SK-N-SH (cell line): Measurements from ENCODE around the gene RAB5B. TPM values are rescaled to one million over a fixed set of nuclear protein-coding genes. Genes with fewer than 3 reads are reported as not detected.

Experiments
- CTCF ChIA-PET: fragments of 300-600, 350-600 bp; formaldehyde crosslinking; extraction: SDS; loops from one replicate; lab custom pipeline; 2021; lab: Yijun Ruan, JAX
- POLR2A ChIA-PET: fragments of 350-600 bp; sonication (Branson Sonifier 250); formaldehyde crosslinking; extraction: SDS; loops from one replicate; lab custom pipeline; 2020; ENCODE audit warnings: antibody characterized with exemption, inconsistent platforms; lab: Yijun Ruan, JAX
- DNase-seq: peaks from one replicate; pipeline ENCODE4 v3.0.0; 2012
- H2AFZ ChIP-seq: fragments of 200-600 bp; sonication (generic); 2 replicates; pipeline ENCODE4 v1.8.1; 2016; ENCODE audit warnings: antibody characterized with exemption, mild to moderate bottlenecking, low read depth
- H3F3A ChIP-seq: fragments of 200-600 bp; sonication (generic); replicated peaks from 2 replicates; pipeline ENCODE3; 2016; ENCODE audit warnings: antibody characterized with exemption, mild to moderate bottlenecking; ENCODE audit not compliant: insufficient read depth
- H3K27ac ChIP-seq, 2 experiments: fragments of 200-500 bp in 1 of 2; fragments of 200-600 bp in 1 of 2; sonication (Bioruptor generic) in 1 of 2; sonication (generic), shearing (Covaris generic) in 1 of 2; 2 replicates each; pipeline versions ENCODE4 v1.5.1 to v1.6.1; 2014 to 2016; ENCODE audit warnings: low read depth in 2 of 2, inconsistent platforms in 1 of 2, low read length in 1 of 2, mild to moderate bottlenecking in 1 of 2, mixed read lengths in 1 of 2
- H3K27me3 ChIP-seq: fragments of 200-600 bp; sonication (generic), shearing (Covaris generic); 2 replicates; pipeline ENCODE4 v1.6.1; 2016; ENCODE audit warnings: mixed run types; ENCODE audit not compliant: insufficient read depth
- H3K36me3 ChIP-seq, 2 experiments: fragments of 200-500 bp in 1 of 2; fragments of 200-600 bp in 1 of 2; sonication (Bioruptor generic) in 1 of 2; sonication (generic) in 1 of 2; replicated peaks in 1 of 2; 2 replicates each; pipeline versions ENCODE3 to v1.5.1; 2014 to 2016; ENCODE audit warnings: low read length in 1 of 2, mild to moderate bottlenecking in 1 of 2; ENCODE audit not compliant: insufficient read depth in 2 of 2, control insufficient read depth in 1 of 2
- H3K4me1 ChIP-seq, 2 experiments: fragments of 200-500 bp in 1 of 2; fragments of 200-600 bp in 1 of 2; sonication (Bioruptor generic) in 1 of 2; sonication (generic), shearing (Covaris generic) in 1 of 2; 2 replicates each; pipeline versions ENCODE4 v1.5.1 to v1.6.1; 2014 to 2016; ENCODE audit warnings: low read depth in 1 of 2, low read length in 1 of 2, mixed run types in 1 of 2; ENCODE audit not compliant: insufficient read depth in 2 of 2, control insufficient read depth in 1 of 2
- H3K4me2 ChIP-seq: fragments of 200-600 bp; sonication (generic), shearing (Covaris generic); 2 replicates; pipeline ENCODE4 v1.6.1; 2017; ENCODE audit warnings: mixed run types
- H3K4me3 ChIP-seq, 2 experiments: fragments of 200-500 bp in 1 of 2; fragments of 200-600 bp in 1 of 2; sonication (Bioruptor generic) in 1 of 2; sonication (generic), shearing (Covaris generic) in 1 of 2; 2 replicates each; pipeline versions ENCODE4 v1.5.1 to v1.8.1; 2014 to 2016; ENCODE audit warnings: low read depth in 2 of 2, inconsistent platforms in 1 of 2, low read length in 1 of 2, mild to moderate bottlenecking in 1 of 2, mixed read lengths in 1 of 2, moderate library complexity in 1 of 2
- H3K79me2 ChIP-seq: fragments of 200-600 bp; sonication (generic); 2 replicates; pipeline ENCODE4 v1.8.1; 2017; ENCODE audit warnings: mild to moderate bottlenecking; ENCODE audit not compliant: insufficient read depth
- H3K9ac ChIP-seq: fragments of 200-600 bp; sonication (generic); 2 replicates; pipeline ENCODE4 v1.6.1; 2017; ENCODE audit warnings: mixed run types
- H3K9me2 ChIP-seq: fragments of 200-600 bp; sonication (generic); 2 replicates; pipeline ENCODE4 v1.6.1; 2017; ENCODE audit warnings: mixed run types
- H3K9me3 ChIP-seq: fragments of 200-600 bp; sonication (generic); 2 replicates; pipeline ENCODE4 v1.6.1; 2017; ENCODE audit warnings: mixed run types, mild to moderate bottlenecking, moderate library complexity
- H4K20me1 ChIP-seq: fragments of 200-600 bp; sonication (generic); 2 replicates; pipeline ENCODE4 v1.6.1; 2017; ENCODE audit warnings: mild to moderate bottlenecking, mixed run types; ENCODE audit not compliant: insufficient read depth
- CHD2 ChIP-seq: fragments of 150-350 bp; IDR thresholded peaks from 2 replicates; pipeline ENCODE4 v1.6.1; 2018; ENCODE audit warnings: low read length; ENCODE audit not compliant: partially characterized antibody
- ELF1 ChIP-seq: IDR thresholded peaks from 2 replicates; pipeline ENCODE4 v1.4.0; 2012
- EP300 ChIP-seq, 2 experiments: IDR thresholded peaks; 2 replicates each; pipeline versions ENCODE4 v1.4.0 to v1.6.1; 2012; ENCODE audit warnings: borderline replicate concordance in 1 of 2, low read depth in 1 of 2, low read length in 1 of 2
- FOXJ3 ChIP-seq: sonication (generic); formaldehyde crosslinking; IDR thresholded peaks from 2 replicates; pipeline ENCODE4 v1.5.1; 2020; ENCODE audit warnings: mild to moderate bottlenecking, missing genetic modification reagents
- FOXM1 ChIP-seq: IDR thresholded peaks from 2 replicates; pipeline ENCODE4 v1.4.0; 2012; ENCODE audit warnings: low read depth, mild to moderate bottlenecking
- GABPA ChIP-seq: IDR thresholded peaks from 2 replicates; pipeline ENCODE4 v1.4.0; 2012; ENCODE audit warnings: low read depth, mild to moderate bottlenecking
- JUND ChIP-seq: IDR thresholded peaks from 2 replicates; pipeline ENCODE4 v1.4.0; 2012
- MEF2A ChIP-seq: IDR thresholded peaks from 2 replicates; pipeline ENCODE4 v1.4.0; 2012; ENCODE audit warnings: low read depth, borderline replicate concordance
- MXI1 ChIP-seq: IDR thresholded peaks from 2 replicates; pipeline ENCODE4 v1.6.1; 2012; ENCODE audit warnings: mild to moderate bottlenecking, low read depth, low read length, improper control_type of control experiment
- NFIC ChIP-seq: IDR thresholded peaks from 2 replicates; pipeline ENCODE4 v1.4.0; 2012; ENCODE audit warnings: borderline replicate concordance
- POLR2AphosphoS5 ChIP-seq: IDR thresholded peaks from 2 replicates; pipeline ENCODE4 v1.6.1; 2012; ENCODE audit warnings: low read depth, low read length
- RCOR1 ChIP-seq: fragments of 150-350 bp; IDR thresholded peaks from 2 replicates; pipeline ENCODE4 v1.6.1; 2017; ENCODE audit warnings: antibody characterized with exemption, low read length
- RFX5 ChIP-seq: IDR thresholded peaks from 2 replicates; pipeline ENCODE4 v1.6.1; 2012; ENCODE audit warnings: mild to moderate bottlenecking, improper control_type of control experiment, low read length
- RXRA ChIP-seq: IDR thresholded peaks from 2 replicates; pipeline ENCODE4 v1.4.0; 2012; ENCODE audit warnings: low read depth, mild to moderate bottlenecking, borderline replicate concordance
- SMC3 ChIP-seq: IDR thresholded peaks from 2 replicates; pipeline ENCODE4 v1.6.1; 2012; ENCODE audit warnings: low read depth, low read length, improper control_type of control experiment
- YY1 ChIP-seq: IDR thresholded peaks from 2 replicates; pipeline ENCODE4 v1.4.0; 2012; ENCODE audit warnings: low read depth, mild to moderate bottlenecking
- WGBS: methylation state at CpG from one replicate; pipeline ENCODE4 v1.1.6; 2017; ENCODE audit warnings: low lambda C conversion rate; 5-methylcytosine and 5-hydroxymethylcytosine counted together
- polyA plus RNA-seq, 3 experiments: library from polyadenylated mRNA; depleted of rRNA; stranded (reverse); fragments of >200 nt; gene quantifications; 2 replicates each; pipeline ENCODE4 v1.2.3, GENCODE V29; 2012
- TF ChIP-seq, protein P1 (sequence below): fragments of 150-350 bp; IDR thresholded peaks from 2 replicates; pipeline ENCODE4 v1.6.1; 2016; ENCODE audit warnings: mild to moderate bottlenecking, low read depth, low read length
- TF ChIP-seq, protein P2 (sequence below): fragments of 200-600 bp; sonication (generic); IDR thresholded peaks from 2 replicates; pipeline ENCODE4 v1.6.1; 2017; ENCODE audit warnings: antibody characterized with exemption, mild to moderate bottlenecking, moderate library complexity
- TF ChIP-seq, protein P3 (sequence below): IDR thresholded peaks from 2 replicates; pipeline ENCODE4 v1.4.0; 2012; ENCODE audit warnings: low read depth, borderline replicate concordance
- TF ChIP-seq, protein P4 (sequence below): IDR thresholded peaks from 2 replicates; pipeline ENCODE4 v1.4.0; 2012; ENCODE audit warnings: low read depth

Gene RAB5B
- polyA plus RNA-seq, 1 of the 3 experiments (the other 2 are of a cell fraction) = 54.0 TPM

DNA sequence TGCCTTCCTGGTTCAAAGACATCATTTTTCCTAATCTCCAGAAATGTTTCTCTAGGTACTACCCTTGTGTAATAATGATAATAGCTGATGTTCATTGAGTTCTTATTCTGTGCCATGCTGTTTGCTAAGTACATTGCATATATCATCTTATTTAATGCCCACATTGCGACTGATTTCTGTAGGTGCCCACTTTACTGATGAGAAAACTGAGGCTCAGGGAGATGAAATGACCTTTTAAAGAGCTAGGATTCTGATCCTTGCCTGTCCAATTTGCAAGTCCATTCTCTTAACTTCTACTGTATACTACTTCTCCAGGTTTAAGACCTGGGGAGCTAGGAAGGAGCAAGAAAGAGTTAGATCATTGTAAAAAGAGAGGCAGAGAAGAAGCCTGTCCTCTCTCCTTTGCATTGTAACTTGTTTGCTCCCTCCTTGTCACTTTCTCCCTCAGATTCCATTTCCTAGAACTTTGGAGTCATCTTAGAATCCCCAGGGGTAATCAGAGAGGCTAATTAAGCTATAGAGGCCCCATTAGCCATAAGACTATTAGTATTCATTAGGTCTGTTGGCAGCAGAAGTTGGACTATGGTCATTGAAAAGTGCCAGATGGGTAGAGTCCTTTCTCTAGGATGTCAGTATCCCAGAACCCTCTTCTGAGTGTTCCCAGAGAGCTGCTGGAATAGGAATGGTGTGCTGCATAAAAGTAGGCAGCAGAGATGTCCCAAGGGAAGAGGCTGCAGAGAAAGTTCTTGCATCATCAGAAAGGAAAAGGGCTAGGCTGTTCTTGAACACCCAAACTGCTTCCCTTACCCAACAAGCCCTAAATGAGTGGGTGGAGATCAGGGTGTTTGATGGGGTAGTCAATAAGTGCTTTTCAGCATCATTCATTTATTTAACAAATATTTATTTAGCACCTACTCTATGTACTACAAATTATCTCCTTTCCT, 39.8 kb upstream of the RAB5B start:
- Histone ChIP-seq H3K9ac (no peak overlapping the region), H3F3A (peaks cover 10% of the 10 kb centered on the region), H3K27me3 (no peaks in the 10 kb centered on the region), H3K36me3 (peaks cover 0 to 12% of the 10 kb centered on the region in 2 experiments), H3K4me2 (peak overlapping the region; percentile 90), H4K20me1 (no peaks in the 10 kb centered on the region), H3K9me2 (no peaks in the 10 kb centered on the region), H3K4me3 (peak overlapping the region in 1 of 2 experiments; percentile 20; a peak in 2 of 4 replicates), H3K9me3 (no peaks in the 10 kb centered on the region), H3K79me2 (peaks cover 34% of the 10 kb centered on the region), H2AFZ (no peak overlapping the region), H3K4me1 (peaks cover 19 to 23% of the 10 kb centered on the region in 2 experiments; a peak in 3 of 4 replicates), H3K27ac (0 out of 4 replicates have a peak overlapping the region, but pooled peaks of 1 of the 2 experiments have one; percentile 69)
- WGBS = 96% methylated on average over 1 of the region's 1 CpG
- ChIA-PET CTCF (interaction anchor here (0.7 to 10.8 kb wide), 8 partner anchors 7 to 196 kb away, joined by 3 to 96 read pairs (median 6); partner anchors contain the start of genes PYM1 and RAB5B), POLR2A (no interaction called here)
- DNase-seq = no peak
- TF ChIP-seq RFX5 (no peak), GABPA (no peak), MEF2A (no peak), YY1 (no peak), RXRA (no peak), SMC3 (no peak), FOXJ3 (CRISPR knock-in tag) (no peak), RCOR1 (no peak), POLR2AphosphoS5 (no peak), JUND (no peak), CHD2 (no peak), ELF1 (no peak), EP300 (IDR thresholded peaks at IDR 0.05; ENCODE audit: borderline replicate concordance in 1 of 2, low read depth in 1 of 2, low read length in 1 of 2) (no peak), FOXM1 (no peak), MXI1 (no peak), NFIC (no peak)
- TF ChIP-seq, protein P1, sequence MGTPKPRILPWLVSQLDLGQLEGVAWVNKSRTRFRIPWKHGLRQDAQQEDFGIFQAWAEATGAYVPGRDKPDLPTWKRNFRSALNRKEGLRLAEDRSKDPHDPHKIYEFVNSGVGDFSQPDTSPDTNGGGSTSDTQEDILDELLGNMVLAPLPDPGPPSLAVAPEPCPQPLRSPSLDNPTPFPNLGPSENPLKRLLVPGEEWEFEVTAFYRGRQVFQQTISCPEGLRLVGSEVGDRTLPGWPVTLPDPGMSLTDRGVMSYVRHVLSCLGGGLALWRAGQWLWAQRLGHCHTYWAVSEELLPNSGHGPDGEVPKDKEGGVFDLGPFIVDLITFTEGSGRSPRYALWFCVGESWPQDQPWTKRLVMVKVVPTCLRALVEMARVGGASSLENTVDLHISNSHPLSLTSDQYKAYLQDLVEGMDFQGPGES = no peak
- TF ChIP-seq, protein P2, sequence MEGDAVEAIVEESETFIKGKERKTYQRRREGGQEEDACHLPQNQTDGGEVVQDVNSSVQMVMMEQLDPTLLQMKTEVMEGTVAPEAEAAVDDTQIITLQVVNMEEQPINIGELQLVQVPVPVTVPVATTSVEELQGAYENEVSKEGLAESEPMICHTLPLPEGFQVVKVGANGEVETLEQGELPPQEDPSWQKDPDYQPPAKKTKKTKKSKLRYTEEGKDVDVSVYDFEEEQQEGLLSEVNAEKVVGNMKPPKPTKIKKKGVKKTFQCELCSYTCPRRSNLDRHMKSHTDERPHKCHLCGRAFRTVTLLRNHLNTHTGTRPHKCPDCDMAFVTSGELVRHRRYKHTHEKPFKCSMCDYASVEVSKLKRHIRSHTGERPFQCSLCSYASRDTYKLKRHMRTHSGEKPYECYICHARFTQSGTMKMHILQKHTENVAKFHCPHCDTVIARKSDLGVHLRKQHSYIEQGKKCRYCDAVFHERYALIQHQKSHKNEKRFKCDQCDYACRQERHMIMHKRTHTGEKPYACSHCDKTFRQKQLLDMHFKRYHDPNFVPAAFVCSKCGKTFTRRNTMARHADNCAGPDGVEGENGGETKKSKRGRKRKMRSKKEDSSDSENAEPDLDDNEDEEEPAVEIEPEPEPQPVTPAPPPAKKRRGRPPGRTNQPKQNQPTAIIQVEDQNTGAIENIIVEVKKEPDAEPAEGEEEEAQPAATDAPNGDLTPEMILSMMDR = no peak
- TF ChIP-seq, protein P3, sequence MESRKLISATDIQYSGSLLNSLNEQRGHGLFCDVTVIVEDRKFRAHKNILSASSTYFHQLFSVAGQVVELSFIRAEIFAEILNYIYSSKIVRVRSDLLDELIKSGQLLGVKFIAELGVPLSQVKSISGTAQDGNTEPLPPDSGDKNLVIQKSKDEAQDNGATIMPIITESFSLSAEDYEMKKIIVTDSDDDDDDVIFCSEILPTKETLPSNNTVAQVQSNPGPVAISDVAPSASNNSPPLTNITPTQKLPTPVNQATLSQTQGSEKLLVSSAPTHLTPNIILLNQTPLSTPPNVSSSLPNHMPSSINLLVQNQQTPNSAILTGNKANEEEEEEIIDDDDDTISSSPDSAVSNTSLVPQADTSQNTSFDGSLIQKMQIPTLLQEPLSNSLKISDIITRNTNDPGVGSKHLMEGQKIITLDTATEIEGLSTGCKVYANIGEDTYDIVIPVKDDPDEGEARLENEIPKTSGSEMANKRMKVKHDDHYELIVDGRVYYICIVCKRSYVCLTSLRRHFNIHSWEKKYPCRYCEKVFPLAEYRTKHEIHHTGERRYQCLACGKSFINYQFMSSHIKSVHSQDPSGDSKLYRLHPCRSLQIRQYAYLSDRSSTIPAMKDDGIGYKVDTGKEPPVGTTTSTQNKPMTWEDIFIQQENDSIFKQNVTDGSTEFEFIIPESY = no peak
- TF ChIP-seq, protein P4, sequence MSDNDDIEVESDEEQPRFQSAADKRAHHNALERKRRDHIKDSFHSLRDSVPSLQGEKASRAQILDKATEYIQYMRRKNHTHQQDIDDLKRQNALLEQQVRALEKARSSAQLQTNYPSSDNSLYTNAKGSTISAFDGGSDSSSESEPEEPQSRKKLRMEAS = no peak
